HG03354 (cell line): ENCODE data around the gene TMPRSS13.

Experiments used
- ATAC-seq: cut with Tn5 transposase; IDR thresholded peaks from one replicate; pipeline ENCODE4 v1.9.1; 2021; ENCODE audit warnings: mild to moderate bottlenecking; ENCODE audit not compliant: unreplicated experiment, poor library complexity, severe bottlenecking

TMPRSS13 gene

GRCh38 chr11:117902001-117902845 is 27.0 kb downstream of the TMPRSS13 start:
- ATAC-seq: no peak

- no peak for ATAC-seq
These were observed 27.6 kb downstream of the TMPRSS13 start for GRCh38 chr11:117901601-117902000.

- peak; percentile 17 for ATAC-seq
These were observed 28.3 kb downstream of the TMPRSS13 start for GRCh38 chr11:117900720-117901440.

GRCh38 chr11:117900121-117900648 is 29.0 kb downstream of the TMPRSS13 start:
- peak; percentile 66 for ATAC-seq

GRCh38 chr11:117898059-117898458 is 31.1 kb downstream of the TMPRSS13 start:
- no peak for ATAC-seq

- ATAC-seq: no peak
These were observed 36.6 kb downstream of the TMPRSS13 start for GRCh38 chr11:117892651-117893050.

GRCh38 chr11:117891362-117891761 is 37.8 kb downstream of the TMPRSS13 start:
- no peak for ATAC-seq

GRCh38 chr11:117888139-117888566 is 41.0 kb downstream of the TMPRSS13 start:
- no peak for ATAC-seq

GRCh38 chr11:117887431-117888138 is 41.6 kb downstream of the TMPRSS13 start:
- no peak for ATAC-seq

GRCh38 chr11:117885777-117886176 is 43.4 kb downstream of the TMPRSS13 start:
- no peak for ATAC-seq

GRCh38 chr11:117884994-117885393 is 44.2 kb downstream of the TMPRSS13 start:
- no peak for ATAC-seq

GRCh38 chr11:117883063-117883462 is 46.1 kb downstream of the TMPRSS13 start:
- ATAC-seq: no peak

- no peak for ATAC-seq
These were observed 46.8 kb downstream of the TMPRSS13 start for GRCh38 chr11:117882311-117882905.

GRCh38 chr11:117881217-117881616 is 48.0 kb downstream of the TMPRSS13 start:
- ATAC-seq: no peak

GRCh38 chr11:117879516-117880480 is 49.4 kb downstream of the TMPRSS13 start:
- ATAC-seq: no peak

- ATAC-seq: no peak
These were observed 50.2 kb downstream of the TMPRSS13 start for GRCh38 chr11:117878939-117879475.

GRCh38 chr11:117878314-117878938 is 50.8 kb downstream of the TMPRSS13 start:
- ATAC-seq: no peak
